ENCODE results near the gene PPM1E.

GRCh38 chr17:58969612-58970011 lies 214.0 kb downstream of the PPM1E start:
- TF ChIP-seq CTCF (IDR thresholded peaks at IDR 0.05) (no peak), POLR2A (IDR thresholded peaks at IDR 0.05) (no peak)

Data from prostate gland (tissue), 2 donors.